HepG2 (cell line): Measurements from ENCODE around the gene RCCD1.
"Not testable (repeated sequence)": the region's sequence is repeated elsewhere in the genome, so short reads cannot be mapped to it uniquely, and the experiment has no call there.

Experiments
- CSRNP1 ChIP-seq: sonication (generic); formaldehyde crosslinking; IDR thresholded peaks from 2 replicates; pipeline ENCODE4 v1.8.1; 2023; ENCODE audit warnings: mild to moderate bottlenecking, missing genetic modification reagents
- KAT2B ChIP-seq: fragments of 150-350 bp; IDR thresholded peaks from 2 replicates; pipeline ENCODE4 v1.6.1; 2014; ENCODE audit warnings: low read depth, low read length, borderline replicate concordance
- MBD4 ChIP-seq: IDR thresholded peaks from 2 replicates; pipeline ENCODE4 v1.6.1; 2012; ENCODE audit warnings: low read length, inconsistent platforms, borderline replicate concordance
- POGK ChIP-seq: sonication (generic); formaldehyde crosslinking; conservative IDR thresholded peaks from 2 replicates; pipeline ENCODE4 v1.8.0; 2022; ENCODE audit warnings: mild to moderate bottlenecking, moderate library complexity, missing genetic modification reagents
- ZKSCAN5 ChIP-seq: sonication (generic); formaldehyde crosslinking; IDR thresholded peaks from 2 replicates; pipeline ENCODE4 v1.5.1; 2020; ENCODE audit warnings: mild to moderate bottlenecking, missing genetic modification reagents
- ZNF333 ChIP-seq: sonication (generic); formaldehyde crosslinking; IDR thresholded peaks from 2 replicates; pipeline ENCODE4 v1.4.0; 2020; ENCODE audit warnings: mild to moderate bottlenecking, missing genetic modification reagents, borderline replicate concordance
- ZNF768 ChIP-seq: sonication (generic); formaldehyde crosslinking; IDR thresholded peaks from 2 replicates; pipeline ENCODE4 v1.4.0; 2020; ENCODE audit warnings: missing genetic modification reagents
- TF ChIP-seq, protein P1 (sequence below): sonication (generic); formaldehyde crosslinking; IDR thresholded peaks from 2 replicates; pipeline ENCODE4 v1.4.0; 2020; ENCODE audit warnings: missing genetic modification reagents

DNA sequence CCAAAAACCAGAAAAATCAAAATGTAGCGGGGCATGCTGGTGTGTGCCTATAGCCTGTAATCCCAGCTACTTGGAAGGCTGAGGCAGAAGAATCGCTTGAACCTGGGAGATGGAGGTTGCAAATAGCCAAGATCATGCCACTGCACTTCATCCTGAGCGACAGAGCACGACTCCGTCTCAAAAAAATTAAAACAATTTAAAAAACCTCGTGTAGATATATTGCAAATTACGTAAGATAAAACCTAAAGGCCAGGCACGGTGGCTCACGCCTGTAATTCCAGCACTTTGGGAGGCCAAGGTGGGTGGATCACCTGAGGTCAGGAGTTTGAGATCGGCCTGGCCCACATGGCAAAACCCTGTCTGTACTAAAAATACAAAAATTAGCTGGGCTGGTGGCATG is 27.9 kb upstream of the RCCD1 start:
- not testable (repeated sequence) for TF ChIP-seq KAT2B; MBD4; ZNF333 (CRISPR knock-in tag); POGK (CRISPR knock-in tag); CSRNP1 (CRISPR knock-in tag); ZKSCAN5 (CRISPR knock-in tag); ZNF768
- TF ChIP-seq, protein P1, sequence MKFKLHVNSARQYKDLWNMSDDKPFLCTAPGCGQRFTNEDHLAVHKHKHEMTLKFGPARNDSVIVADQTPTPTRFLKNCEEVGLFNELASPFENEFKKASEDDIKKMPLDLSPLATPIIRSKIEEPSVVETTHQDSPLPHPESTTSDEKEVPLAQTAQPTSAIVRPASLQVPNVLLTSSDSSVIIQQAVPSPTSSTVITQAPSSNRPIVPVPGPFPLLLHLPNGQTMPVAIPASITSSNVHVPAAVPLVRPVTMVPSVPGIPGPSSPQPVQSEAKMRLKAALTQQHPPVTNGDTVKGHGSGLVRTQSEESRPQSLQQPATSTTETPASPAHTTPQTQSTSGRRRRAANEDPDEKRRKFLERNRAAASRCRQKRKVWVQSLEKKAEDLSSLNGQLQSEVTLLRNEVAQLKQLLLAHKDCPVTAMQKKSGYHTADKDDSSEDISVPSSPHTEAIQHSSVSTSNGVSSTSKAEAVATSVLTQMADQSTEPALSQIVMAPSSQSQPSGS (CRISPR knock-in tag): not testable (repeated sequence)
